GM19099 (cell line): ENCODE data around the gene FBXW8.

Experiments
- POLR2A ChIP-seq: IDR thresholded peaks from 3 replicates; pipeline ENCODE4 v1.6.1; 2011; ENCODE audit warnings: low read depth; ENCODE audit not compliant: insufficient read length; ENCODE audit errors: extremely low read depth

Gene FBXW8

GRCh38 chr12:116910645-116911451, at the start of gene FBXW8:
Gene FBXW8, plus strand, starts transcription at chr12:116910950. Its CDS starts 88 bp downstream, at chr12:116911038.
- peak; percentile 73 for TF ChIP-seq POLR2A

GRCh38 chr12:116861320-116861719, 49.4 kb upstream of the FBXW8 start:
- no peak for TF ChIP-seq POLR2A

GRCh38 chr12:116862167-116862566, 48.6 kb upstream of the FBXW8 start:
- TF ChIP-seq POLR2A = no peak

- TF ChIP-seq POLR2A = no peak
Observed at GRCh38 chr12:116863275-116863767, 47.4 kb upstream of the FBXW8 start.

- TF ChIP-seq POLR2A = no peak
Observed at GRCh38 chr12:116864371-116865160, 46.2 kb upstream of the FBXW8 start.

GRCh38 chr12:116867523-116867922, 43.2 kb upstream of the FBXW8 start:
- no peak for TF ChIP-seq POLR2A

- TF ChIP-seq POLR2A = no peak
Observed at GRCh38 chr12:116870306-116870705, 40.4 kb upstream of the FBXW8 start.

GRCh38 chr12:116874324-116874995, 36.3 kb upstream of the FBXW8 start:
- TF ChIP-seq POLR2A = no peak

- no peak for TF ChIP-seq POLR2A
Observed at GRCh38 chr12:116876151-116876869, 34.4 kb upstream of the FBXW8 start.

GRCh38 chr12:116878567-116879508, 31.9 kb upstream of the FBXW8 start:
- TF ChIP-seq POLR2A = no peak

GRCh38 chr12:116879509-116880212, 31.1 kb upstream of the FBXW8 start:
- TF ChIP-seq POLR2A = no peak

GRCh38 chr12:116880213-116880816, 30.4 kb upstream of the FBXW8 start:
- TF ChIP-seq POLR2A = no peak
